Right renal pelvis (tissue), 4 donors: ENCODE data around the gene SQOR. TPM values are rescaled to one million over a fixed set of nuclear protein-coding genes. Genes with fewer than 3 reads are reported as not detected.
A peak's percentile ranks its signal among the peaks of the same experiment; 100 is the strongest.

Experiments
- DNase-seq, 4 donors: peaks; one replicate each; pipeline ENCODE4 v3.0.0-alpha.2; 2013; ENCODE audit warnings: low read depth in 4 of 4, low spot score in 3 of 4, missing footprints in 1 of 4
- polyA plus RNA-seq, 4 donors: library from polyadenylated mRNA; unstranded; fragments of 120-200 nt; gene quantifications; one replicate each; pipeline ENCODE4 v1.2.1, GENCODE V29; 2013; ENCODE audit not compliant: insufficient read length in 4 of 4

SQOR gene
- polyA plus RNA-seq, 4 donors = 24.7 to 27.8 (median 26.9) TPM

DNA sequence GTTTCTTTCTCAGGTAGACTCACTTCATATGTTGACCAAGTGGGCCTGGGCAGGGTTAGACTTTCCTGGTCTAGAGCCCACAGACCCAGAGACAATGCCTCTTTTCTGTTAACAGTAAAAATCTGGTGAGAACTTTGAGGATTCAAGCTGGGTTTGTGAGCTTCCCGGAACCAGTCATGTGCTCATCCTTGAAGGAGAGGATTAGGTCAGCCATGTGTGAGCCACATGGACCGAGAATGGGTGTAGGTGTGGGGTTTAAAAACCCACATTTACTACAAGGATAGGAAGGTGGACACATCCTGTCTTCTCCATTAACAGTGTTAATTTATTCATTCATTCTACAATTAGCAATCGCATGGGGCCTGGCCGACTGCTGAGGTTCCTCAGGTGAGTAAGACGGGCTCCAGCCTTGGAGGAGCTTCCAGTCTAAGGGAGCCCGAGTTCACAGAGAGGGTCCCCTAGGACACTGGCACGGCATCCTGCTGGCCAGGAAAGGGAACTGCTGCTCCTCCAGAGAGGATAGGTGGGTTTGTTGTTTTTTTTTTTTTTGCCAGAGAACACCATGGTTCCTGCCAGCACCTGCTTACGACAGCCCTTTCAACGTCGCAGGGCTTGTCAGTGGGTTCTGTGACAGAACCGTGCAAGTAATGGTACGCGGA is 69.0 kb downstream of the SQOR start:
- DNase-seq = no peak

DNA sequence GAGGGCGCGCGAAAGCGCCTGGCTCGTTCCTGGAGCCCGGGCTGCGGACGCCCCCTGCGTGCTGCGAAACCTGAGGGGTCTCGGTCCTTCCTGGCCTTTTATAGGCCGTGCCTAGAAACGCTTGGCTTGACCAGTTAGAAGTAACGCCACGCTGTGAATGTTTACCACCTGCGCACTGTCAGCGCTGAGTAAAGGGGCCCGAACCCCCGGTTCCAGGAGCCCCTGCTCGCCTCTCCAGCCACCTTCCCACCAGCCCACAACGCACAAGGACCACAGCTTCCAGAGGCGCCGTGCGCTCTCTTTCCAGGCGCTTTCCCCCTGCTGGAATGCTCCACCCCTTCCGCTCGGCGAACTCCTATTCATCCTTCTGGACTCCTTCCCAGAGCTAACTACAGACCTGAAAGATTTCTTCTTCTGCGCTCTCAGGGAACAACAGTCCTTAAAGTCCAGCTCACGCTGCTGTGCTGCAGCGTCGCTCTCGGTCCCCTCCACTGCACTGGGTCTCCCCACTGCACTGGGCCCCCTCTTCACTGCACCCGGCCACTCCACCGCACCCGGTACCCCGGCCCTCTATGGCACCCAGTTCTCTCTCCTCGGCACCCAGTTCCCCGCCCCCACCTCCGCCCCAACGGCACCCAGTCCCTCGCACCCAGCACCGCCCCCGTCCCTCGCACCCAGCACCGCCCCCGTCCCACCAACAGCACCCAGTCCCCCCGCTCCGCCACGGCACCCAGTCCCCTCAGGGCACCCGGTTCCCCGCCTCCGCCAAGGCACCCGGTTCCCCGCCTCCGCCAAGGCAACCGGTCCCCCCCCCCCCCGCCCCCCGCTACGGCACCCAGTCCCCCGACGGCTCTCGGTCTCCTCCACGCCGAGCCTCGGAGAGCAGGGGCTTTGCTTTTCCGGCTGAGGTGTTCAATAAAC is 69.8 kb downstream of the SQOR start:
- DNase-seq = no peak

DNA sequence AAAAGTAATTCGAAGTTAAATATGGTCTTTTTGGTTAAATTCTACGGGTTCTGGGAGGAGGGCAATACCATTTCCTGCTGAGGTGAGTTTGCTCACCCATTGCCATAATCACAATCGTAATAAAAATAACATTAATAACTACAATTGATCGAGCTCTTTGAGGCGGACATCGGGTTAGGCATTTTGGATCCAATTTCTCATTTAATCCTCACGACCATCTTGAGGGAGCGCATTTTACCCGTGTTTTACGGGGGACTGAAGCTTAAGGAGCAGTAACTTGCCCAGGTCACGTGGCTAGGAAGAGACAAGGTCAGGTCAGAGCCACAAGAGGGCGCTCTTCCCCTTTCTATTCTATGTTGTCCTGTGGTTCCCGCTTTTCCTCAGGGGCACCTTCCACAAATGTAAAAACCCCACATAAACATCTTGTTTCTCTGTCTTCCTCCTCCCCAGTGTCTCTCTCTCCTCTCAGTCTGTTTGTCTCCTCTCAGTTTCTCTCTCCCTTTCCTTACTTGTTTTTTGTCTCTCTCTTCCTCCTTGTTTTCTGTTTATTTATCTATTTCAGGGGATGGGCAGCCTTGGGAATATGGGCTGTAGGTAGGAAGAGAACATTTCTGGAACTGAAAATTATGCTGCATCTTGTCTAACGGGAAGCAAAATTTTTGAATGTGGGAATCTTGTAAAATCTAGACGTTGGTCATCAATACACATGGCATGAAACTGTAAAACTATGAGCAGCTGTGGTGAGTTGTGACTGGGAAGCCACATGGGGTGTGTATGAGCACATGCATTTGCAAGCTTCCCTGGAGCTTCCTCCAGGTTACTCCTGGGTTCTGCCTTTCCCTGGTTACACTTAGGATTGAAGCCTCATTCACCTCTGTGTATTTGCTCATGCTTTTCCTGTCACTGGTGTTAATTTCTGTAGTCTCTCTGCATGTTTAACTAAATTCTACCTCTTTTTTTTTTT is 71.0 kb downstream of the SQOR start:
- DNase-seq = peak; percentile 83 to 87 (median 84)

DNA sequence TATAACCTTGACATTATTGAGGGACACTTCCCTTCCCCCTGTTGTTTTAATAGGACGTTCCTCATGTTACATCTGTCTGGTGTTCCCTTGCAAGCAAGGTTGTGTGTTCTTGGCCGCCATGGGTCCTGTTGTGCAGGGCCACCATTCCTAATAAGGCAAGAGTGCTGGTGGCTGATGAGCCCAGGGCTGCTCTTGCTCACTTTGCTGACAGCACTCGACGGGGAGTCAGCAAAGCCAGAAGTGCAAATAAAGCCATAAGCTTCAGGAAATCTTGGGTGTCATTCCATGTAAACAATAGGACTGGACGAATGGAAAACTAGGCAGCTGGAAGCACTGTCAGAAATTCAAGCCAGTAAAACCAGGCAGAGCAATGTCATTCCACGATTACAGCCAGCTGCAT is 75.8 kb downstream of the SQOR start:
- DNase-seq = no peak

DNA sequence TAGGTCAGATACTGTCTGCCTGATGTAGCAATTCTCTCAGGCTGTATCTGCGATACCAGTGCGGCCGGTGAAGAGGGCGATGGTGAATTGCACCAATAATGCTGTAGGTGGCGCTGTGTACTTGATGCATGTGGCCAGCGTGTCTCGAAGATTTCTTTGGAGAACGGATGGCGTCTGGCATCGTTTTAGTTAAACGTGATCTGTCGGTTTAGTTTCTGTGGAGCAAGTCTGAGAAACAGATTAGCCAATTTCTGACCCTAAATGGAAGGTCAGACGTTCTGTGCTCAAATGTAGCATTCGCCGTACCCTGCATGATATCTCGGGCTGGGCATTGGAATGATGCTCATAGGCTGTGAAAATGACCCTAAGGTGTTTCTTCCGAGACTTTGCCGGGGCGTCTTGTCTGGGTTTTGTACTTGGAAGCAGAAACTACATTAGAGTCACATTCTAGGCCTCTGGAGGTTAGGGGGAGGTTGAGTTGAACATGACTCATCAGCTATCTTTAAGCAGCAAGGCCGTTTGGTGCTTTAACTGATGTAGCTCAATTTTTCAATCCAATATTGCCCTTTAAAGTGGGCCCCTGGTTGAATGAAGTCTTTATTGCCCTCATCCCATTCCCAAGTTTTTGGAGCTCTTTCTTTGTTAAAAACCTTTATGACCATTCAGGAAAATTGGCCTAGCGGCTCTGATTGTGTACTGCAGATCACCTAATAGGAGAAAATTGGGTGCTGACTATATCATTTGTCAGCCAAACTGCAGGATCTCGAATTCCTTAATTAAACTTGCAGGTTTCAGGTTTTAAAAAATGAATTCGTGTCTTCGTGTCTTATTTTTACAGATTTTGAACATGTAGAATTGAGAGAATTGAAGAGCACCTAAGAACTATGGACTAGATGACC is 80.0 kb downstream of the SQOR start:
- peak; percentile 25 to 45 (median 36) for DNase-seq

DNA sequence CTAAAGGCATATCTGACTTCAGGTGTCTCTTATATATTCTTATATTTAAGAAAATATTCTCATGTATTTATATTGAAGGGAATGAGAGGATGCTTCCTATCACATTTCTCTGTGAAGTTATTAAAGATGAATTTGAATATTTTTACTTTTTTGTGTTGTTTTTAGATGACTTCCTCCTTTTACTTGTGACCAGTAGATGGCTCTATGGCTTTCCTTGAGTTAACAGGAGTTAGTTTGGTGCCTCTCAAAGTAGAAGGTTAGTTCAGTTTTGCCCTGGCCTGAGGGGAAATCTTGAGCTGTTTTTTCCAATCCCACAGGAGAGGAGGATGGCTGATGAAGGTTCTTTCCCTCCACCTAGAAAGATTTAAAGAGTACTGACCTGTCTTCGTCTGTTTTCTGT is 80.7 kb downstream of the SQOR start:
- DNase-seq = no peak

DNA sequence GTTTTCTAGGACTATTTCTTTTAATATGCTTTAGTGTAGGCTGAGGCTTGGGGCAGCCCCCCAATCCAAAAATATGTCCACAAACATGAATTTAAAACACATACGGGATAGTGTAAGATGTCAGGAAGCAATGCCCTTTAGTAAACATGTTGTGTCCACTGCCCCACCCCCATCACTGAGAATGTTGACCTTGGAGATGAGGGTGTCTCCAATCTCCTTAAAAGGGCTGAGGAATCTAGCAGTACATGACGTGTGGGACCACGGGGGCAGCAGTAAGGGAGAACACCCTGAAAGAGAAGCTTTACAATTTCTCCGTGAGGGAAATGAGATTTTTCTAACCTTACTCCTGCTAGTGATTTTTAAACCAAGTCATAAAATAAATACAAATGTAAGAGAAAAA is 84.7 kb downstream of the SQOR start:
- DNase-seq = no peak

DNA sequence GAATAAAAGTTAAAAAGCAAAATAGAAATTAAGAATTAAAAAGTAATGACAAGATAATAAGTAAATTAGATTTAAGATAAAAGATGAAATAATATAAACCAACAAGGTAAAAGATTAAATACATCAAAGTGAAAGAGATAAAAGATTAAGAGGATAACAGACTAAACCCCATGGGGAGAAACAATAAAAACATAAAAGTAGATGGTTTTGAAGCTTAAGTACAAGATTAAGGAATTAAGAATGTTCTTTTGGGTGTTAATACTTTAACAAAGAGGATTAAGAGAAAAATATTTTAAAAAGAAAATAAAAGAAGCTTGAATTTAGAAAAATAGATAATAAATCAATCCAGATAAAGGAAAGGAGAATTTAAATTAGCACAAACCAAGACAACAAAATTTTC is 85.4 kb downstream of the SQOR start:
- no peak for DNase-seq

DNA sequence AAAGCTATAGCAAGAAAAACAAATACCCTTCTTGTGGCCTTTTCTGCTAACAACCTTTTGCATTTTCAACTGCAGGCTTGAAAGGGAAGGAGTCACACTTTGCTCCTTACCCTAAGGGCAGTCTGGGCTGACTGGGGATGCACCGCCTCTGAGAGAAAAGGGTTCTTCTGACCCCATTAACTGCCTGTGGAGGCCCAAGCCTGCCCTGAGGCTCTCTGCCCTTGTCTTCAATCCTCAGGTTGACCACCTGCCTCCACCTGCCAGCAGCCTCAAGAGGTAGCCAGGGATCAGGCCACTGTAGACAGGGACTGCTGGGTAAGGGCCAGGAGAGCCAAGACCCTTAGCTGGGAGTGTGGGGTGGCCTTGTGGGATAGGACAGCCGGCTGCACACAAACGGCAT is 93.8 kb downstream of the SQOR start:
- DNase-seq = no peak

DNA sequence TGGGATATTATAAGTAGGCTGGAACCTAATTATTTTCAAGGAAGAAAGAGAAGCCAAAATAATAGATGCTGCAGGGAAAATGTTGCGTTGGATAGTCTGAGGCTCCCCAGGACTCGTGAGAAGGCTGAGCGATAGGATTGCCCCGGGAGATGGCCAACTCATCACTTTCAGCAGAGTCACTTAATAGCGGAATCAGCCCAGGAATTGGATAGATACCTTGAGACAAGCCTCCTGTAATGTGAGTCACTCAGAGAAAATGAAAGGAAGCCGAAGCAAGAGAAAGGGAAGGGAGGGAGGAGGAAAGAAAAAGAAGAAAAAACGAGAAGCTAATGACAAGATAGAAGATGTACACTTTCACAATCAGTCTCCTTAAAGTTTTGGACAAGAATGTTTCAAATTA is 94.3 kb downstream of the SQOR start:
- DNase-seq = no peak

DNA sequence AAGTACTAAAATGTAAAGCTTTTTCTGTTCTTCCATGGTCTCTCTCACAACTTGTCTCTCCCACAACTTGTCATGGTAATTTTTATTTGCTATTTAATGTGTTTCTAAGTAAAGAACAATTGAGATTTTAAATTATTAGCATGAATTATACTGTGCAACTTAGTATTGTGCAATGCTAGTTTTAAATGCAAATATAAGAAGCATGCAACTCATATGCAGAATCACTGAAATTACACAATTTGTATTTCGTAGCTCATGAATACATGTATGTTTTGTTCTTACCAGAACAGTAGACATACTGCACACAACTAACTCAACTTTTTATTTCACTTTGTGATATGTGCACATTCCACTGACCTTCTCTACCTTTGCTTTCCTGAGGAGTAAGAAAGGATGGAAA is 96.5 kb downstream of the SQOR start:
- no peak for DNase-seq

DNA sequence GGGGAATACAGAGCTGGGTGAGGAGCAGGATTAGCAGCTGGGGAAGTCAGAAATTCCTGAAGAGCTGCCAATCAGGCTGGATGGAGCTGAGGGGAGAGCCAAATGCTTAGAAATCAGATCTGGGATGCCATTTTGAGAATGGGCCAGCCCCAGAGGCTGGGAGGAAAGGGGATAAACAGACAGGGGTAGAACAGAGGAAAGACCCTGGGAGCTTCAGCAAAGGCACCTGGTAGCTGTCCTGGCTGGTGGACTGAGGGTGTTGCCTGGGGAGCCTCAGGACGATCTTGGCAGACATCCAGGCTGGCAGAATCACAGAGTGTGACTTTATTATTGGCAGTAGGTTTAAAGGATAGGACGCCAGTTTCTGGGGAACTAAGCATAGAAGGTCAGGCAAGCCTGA is 97.8 kb downstream of the SQOR start:
- peak in 1 of 4 donors; percentile 8 for DNase-seq

DNA sequence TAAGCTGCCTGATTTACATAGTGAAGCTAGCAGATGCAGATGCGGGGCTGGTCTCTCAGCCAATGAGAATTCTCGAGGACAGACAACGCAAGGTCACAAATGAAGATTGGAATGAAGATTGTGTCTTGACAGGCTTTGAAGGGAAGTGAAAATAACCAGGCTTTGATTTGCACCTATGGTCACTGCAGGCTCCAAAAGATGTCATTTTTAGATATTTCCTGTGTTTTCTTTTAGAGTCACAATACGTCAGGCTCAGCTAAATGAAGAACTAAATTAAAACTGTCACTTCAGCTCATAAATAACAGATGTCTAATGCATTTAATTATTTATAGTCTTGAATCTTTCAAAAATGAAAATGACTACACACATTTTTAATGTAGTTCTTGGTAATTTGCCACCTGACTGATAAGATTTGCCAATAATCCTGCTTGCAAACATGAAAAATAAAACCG is 99.5 kb downstream of the SQOR start:
- DNase-seq = no peak

Other genes starting within 250 kb of the SQOR start
- 1 to 10 TPM; 7.0 to 9.0 (median 8.4) TPM for gene SLC30A4, start 112.3 kb upstream of the SQOR start, polyA plus RNA-seq
- gene BLOC1S6, start 47.6 kb upstream of the SQOR start, polyA plus RNA-seq = 10 to 100 TPM; 41.3 to 57.6 (median 50.8) TPM